GM19452 (cell line): Measurements from ENCODE around the gene FTO.

Experiments
- ATAC-seq: cut with Tn5 transposase; IDR thresholded peaks from one replicate; pipeline ENCODE4 v1.9.1; 2021; ENCODE audit not compliant: unreplicated experiment

FTO gene

DNA sequence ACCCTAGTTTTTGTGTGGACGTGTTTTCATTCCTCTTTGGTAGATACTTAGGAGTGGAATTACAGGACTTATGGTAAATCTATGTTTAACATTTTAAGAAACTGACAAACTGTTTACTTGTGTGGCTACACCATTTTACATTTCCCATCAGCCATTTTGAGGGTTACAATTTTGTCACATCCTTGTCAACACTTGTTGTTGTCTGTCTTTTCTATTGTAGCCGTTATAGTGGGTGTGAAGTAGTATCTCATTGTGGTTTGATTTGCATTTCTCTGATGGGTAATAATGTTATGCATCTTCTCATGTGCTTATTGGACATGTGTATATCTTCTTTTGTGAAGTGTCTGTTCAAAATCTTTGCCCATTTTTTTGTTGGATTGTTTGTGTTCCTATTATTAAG, 4.5 kb downstream of the FTO start:
- ATAC-seq: no peak

GRCh38 chr16:53711390-53711789, 7.4 kb downstream of the FTO start:
- ATAC-seq: no peak

GRCh38 chr16:53712065-53712464, 8.1 kb downstream of the FTO start:
- ATAC-seq: no peak

DNA sequence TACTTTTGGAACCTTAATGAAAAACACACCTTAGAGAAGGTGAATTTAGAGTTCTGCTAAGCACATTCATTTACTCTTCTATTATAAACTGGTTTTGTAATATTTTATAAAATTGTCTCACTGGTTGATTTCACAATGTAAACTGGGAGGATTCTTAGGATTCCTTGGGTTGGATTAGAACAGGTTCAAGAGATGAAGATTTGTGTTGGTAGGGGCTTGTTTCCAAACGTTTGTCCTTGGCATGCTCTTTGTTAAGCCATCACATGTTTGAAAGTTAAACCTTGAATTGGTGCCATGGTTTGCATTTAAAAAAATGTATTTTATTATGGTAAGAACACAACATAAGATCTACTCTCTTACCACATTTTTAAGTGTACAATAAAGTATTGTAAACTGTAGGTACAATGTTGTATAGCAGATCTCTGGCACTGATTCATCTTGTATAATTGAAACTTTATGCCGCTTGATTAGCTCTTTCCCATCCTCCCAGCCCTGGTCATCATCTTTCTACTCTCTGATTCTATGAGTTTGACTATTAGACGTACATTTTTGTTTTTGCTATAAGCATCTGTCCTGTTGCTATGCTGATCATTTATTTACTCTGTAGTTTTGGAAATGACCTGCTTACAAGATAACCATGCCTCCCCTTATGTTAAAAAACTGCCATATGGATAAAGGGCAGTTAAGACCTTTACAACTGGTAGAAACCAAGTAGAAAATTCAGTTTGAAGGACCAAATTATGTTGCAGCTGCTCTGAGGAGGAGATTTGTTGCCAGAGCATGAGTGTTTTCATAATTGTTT, 9.6 kb downstream of the FTO start:
- no peak for ATAC-seq

DNA sequence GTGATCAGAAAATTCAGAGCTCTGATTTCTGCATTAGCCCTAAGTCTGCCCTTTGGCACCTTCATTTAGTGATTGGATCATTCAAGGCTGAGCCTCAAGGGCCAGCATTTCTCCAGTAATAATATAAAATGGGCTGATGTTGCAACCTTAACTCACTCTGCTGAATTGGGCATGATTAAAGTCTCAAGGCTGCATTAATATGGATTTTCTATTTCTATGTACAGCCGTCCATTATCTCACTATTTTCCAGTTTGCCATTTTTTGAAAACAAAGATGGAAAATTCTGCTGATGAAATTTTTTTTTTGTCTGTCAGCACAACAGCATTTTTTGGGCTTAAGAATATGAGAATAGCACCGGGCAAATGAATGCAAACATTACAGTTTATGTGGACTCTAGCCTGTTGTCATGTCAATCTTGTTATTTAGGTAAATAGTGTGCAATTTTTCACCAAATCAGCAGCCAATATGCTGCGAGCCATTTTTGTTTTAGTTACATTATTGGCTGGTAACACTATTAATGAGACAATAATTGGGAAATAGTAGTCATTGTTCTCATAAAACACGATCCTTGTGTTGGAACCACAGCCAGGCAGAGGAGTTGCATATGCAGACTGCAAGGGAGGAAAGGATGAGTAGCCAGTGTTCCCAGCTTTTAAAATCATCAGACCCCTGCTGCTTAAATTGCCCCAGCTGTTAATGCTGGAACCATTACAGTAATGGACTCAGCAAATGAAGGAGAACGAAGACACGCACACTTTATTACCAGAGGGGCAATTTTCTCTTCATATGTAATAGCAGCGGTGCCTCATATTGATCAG, 10.5 kb downstream of the FTO start:
- ATAC-seq: no peak

DNA sequence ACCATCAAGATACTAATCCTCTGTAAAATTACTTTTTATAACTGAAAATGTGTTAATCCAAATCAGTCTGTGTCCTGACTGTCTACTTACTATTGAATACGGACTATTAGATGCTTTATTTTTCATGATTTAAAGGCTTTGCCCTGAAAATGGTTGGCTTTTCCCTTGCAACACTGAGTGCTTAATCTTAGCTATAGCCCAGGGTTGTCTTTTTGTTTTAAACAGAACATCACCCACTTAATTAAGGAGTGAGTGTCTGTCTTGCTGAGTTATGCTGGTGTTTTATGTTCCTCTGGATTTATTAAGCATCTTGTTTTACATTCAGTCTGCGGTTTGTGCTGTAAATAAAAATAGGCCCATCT, 11.0 kb downstream of the FTO start:
- no peak for ATAC-seq

GRCh38 chr16:53717577-53717976, 13.6 kb downstream of the FTO start:
- ATAC-seq: no peak

DNA sequence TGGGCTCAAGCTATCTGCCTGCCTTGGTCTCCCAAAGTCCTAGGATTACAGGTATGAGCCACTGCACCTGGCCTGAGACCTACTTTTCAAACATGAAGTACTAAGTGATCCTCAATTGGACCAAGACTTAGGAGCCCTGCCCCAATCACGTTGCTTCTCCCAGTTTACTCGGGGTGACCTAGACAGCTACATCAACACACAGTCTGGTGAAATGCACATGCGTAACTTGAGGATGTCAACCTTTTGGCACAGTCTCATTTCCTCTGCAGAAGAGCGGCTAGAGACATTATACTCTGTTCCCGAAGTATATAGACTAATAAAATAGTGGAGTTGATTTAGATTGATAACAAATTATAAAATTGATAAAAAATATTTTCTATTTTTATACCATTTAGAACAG, 17.1 kb downstream of the FTO start:
- ATAC-seq: no peak

GRCh38 chr16:53726625-53727024, 22.7 kb downstream of the FTO start:
- ATAC-seq: no peak

DNA sequence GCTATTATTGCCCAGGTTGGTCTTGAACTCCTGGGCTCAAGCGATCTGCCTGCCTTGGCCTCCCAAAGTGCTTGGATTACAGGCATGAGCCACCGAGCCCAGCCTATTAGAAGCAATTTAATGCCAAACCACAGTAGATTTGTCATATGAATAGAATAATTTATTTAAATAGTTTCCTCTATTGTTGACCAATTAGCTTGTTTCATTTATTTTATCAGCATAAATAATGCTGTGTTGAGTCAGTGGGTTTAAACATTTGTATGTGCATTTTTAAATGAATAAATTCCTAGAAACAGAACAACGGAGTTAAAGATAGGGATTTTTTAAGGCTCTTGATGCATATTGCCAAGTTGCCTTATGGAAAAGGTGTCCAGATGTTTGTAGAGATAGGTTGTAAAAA, 26.7 kb downstream of the FTO start:
- no peak for ATAC-seq

- ATAC-seq: no peak
Measured at GRCh38 chr16:53732296-53732929, 28.5 kb downstream of the FTO start.

GRCh38 chr16:53734908-53735307, 31.0 kb downstream of the FTO start:
- ATAC-seq: no peak

DNA sequence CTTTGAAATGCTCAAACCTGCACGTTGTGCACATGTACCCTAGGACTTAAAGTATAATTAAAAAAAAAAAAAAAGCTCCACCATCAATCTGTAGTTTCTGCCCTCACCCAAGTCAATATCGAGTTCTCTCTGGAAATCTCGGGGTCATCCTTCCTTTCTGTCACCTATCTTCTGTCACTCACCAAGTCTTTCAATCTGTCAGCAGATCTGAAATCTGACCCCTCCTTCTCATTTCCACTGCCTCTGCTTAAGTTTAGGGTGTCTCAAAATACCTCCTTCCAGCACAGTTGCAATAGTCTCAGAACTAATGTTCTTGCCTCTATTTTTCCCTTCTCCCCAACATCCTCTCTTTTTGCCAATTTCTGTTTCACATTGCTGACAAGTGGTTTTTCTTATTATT, 32.3 kb downstream of the FTO start:
- no peak for ATAC-seq

GRCh38 chr16:53737552-53737951, 33.6 kb downstream of the FTO start:
- ATAC-seq: no peak

DNA sequence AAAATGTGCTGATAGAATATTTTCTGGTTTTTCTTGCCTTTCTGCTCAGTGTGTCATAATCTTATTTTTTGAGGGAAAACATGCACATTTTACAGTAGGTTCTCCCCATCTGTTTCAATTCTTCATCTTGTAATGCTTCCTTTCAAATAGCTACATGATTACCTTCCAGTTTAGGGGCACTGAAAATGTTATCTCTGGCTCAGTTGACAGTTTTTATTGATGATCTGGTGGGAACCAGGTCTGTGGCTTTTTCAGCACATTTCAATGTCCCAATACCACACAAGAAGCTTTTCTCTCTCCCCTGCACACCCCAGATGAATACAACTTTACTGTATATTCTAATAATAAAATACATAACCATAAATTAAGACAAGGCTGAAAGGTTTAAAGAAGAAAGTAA, 36.5 kb downstream of the FTO start:
- no peak for ATAC-seq

DNA sequence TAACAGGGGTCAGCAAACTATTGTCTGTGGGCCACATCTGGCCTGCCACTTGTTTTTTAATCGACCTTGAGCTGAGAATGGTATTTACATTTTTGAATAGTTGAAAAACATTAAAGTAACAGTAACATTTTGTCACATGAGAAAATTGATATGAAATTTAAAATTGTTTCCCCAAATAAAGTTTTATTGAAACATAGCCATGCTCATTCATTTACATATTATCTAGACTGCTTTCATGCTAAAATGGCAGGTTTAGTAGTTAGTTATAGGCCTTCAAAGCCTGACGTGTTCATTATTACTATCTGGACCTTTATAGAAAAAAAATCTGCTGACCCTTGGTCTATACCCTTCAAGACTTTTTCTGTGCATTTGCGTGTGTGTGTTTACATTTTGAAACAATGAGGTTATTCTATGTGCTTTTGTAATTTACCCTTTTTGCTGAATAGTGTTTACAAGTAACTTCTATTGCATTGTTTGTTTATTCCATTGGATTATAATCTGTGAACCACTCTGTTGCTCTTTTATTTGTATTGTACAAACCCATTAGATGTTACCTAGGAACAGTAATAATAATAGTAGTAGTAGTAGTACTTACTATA, 37.1 kb downstream of the FTO start:
- ATAC-seq: no peak

GRCh38 chr16:53741546-53741945, 37.6 kb downstream of the FTO start:
- no peak for ATAC-seq

- no peak for ATAC-seq
Measured at GRCh38 chr16:53743149-53743566, 39.2 kb downstream of the FTO start.

DNA sequence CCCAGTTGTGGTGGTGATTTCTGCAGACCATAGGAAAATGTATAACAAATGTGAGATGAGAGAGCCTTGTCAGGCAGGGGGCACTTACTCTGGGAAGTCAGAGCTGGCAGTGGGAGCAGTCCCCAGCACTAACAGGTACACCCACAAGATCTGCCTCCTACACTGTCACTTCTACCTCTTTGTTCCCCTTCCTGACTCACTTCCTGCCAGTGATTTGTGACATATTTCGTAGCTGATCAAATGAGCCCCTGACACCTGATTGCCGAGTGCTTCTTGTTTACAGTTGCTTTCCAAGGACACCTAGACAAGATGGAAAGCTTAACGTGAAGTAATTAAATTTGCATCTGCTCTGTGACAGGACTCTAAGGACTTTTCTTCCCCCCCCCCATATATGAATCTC, 40.5 kb downstream of the FTO start:
- ATAC-seq: no peak

DNA sequence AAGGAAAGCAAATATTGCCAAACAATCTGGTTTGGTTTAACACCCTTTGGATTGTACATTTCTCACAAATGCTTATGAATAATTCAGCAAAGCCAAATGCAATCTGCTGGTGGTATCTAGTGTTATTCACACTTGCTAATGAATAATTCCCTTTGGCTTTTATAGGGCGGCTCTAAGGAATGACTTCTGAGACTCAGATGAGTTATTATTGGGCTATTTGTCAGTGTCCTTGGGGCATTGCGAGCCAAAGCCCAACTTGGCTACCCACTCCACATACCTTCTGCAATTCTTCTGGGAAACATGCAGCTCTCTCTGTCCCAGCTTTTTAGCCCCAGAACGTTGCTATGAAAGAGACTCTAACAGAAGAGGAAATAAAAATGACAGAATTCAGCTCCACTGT, 41.1 kb downstream of the FTO start:
- ATAC-seq: no peak

DNA sequence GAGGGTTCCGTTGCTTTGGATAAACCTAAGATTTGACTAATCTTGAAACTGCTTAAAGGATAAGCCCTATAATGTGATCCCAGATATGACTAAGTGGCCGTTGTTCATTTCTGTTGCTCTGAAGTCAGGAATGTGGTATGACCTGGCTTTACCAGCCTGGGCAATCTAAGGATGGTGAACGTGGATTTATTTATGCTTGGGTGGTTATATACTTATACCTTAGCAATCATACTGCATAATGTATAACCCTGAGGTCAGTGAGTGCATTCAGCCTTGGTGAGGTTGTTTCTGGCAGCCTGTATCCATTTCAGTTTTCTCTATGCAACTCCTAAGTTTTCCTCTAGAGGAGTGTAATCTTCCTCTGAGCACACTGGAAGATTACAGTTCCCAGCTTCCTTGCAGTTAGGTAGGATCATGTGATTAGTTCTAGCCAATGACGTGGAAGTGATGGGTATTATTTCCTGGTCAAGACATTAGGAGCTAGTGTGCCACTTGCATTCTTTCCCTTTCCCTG, 41.9 kb downstream of the FTO start:
- ATAC-seq: no peak
